HG03280 (cell line): Measurements from ENCODE around the gene CHRM4.

Experiments used
- ATAC-seq: cut with Tn5 transposase; IDR thresholded peaks from one replicate; pipeline ENCODE4 v1.9.1; 2021; ENCODE audit warnings: mild to moderate bottlenecking, moderate library complexity; ENCODE audit not compliant: unreplicated experiment

Gene CHRM4

DNA sequence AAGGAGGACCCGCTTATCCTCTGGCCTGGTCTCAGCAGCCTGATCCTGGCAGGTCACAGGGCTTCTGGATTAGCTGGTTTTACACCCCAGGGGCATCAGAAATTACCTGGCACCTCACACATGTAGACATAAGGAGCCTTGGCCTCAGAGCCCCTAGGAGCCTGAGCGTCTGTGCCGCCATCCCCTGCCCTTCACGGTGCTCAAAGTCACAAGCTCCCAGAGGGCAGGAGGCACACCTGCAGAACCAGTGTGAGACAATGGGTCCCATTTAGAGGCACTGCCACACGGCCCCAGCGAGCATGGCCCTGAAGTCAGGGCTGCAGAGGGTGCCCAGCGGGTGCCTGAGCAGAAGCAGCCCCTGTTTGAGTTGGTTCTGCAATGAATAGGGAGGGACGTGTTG is 40.4 kb downstream of the CHRM4 start:
- no peak for ATAC-seq

DNA sequence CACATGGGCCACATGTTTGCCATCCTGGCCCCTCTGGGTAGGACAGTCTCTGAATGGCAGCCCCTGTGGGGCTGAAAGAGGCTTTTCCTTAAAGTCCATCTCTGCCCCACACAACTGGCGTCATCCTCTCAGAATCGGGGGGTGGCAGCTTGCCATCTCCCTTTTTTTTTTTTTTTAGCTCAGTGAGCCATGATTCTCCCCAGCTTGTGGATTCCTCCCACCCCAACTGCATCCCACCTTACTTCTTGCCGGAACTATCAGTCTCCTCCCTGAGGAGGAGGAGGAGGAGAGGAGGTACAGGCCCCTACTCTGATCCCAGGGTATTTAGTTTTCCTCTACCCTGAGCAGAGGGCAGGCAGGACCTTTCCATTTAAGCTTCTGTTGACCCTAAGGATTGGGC is 40.9 kb downstream of the CHRM4 start:
- ATAC-seq, result no peak

DNA sequence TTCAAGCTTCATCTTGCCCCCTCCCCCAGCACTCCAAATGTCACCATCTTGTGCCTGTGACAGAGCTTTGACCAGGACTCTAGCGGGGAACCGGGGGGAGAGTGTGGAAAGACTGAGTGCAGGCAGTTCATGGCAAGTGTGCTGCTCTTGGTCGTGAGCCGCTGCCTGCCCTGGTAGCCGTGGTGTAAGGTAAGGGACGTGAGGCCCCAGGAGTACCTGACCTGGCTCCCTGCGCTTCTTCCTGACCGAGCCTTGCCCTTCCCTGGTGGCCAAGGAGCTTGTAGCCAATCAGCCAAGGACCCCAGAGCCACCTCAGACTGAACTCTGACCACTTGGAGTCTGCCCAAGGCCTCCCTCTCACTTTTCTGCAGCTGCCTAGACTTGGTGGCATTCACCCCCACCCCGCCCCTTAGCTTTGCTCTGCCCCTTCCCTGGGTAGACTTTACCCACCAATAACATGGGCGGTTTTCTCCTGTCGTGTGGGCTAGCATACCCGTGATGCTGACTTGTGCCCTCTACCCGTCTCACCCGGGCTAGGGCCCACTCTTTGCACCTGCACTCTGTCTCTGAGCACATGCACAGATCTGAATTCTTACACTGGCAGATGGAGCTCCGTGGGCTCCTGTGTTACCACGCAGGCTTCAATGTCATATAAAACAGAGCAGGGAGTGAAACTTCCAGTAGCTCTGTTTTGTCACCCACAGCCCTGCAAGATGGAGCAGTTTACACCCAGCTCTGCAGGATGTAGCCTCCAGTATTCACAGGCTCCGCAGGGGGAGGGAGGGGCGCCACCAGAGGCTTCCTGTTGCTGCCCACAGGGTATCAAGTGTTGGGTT is 42.8 kb downstream of the CHRM4 start:
- no peak for ATAC-seq

DNA sequence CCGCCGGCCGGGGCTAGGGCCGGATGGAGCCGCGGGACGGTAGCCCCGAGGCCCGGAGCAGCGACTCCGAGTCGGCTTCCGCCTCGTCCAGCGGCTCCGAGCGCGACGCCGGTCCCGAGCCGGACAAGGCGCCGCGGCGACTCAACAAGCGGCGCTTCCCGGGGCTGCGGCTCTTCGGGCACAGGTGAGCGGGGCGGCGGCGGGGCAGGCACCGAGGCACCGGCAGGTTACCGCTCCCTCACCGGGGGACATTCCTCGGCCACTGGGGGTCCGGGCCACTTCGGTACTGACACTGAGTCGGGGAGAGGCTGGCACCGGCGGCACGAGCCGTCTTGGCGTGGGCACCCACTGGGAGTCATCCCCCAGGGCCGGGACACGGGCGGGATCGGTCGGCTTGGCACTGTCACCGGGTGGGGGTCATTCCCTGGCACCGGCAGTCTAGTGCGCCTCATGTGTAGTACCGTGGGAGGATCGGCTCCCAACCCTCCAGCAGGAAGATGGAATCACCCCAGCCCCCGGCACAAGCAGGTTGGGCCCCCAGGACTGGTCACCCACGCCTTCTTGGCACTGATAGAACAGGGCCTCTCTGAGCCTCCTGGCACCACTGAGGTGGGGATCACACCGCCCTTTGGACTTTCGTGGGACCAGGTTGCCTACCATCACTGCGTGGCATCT is 43.8 kb downstream of the CHRM4 start:
- ATAC-seq, result no peak

DNA sequence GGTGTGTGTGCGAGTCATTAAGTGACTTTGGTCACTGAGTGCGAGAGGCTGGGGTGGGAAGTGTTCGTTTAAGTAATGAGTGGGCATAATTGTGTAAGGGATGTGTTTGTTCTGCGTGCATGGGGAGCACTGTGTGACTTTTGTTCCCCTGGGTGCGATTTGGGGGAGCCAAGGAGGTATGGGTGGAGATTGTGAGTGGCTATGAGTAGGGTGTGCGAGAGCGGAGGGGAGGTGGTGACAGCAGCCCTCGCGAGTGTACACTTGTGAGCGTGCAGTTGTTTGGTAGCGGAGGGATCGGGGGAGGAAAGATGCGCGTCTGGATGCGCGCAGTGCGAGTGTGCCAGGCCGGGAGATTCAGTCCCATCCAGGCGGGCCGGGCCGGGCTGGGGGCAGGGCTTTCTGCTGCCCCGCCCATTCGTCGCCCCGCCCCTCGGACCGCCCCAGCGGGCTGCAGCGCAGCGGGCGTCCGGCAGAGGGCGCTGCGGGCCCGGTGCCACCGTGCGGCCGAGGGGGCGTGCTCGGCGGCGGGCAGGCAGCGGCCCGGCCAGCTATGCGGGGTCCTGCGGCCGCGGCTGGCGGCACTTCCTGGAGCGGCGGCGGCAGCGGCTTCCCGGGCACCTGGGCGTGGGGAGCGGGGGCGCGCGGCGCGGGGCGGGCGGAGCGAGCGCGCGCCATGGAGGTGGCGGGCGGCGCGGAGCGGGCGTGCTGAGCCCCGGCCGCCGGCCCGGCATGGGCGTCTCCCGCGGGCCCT is 44.5 kb downstream of the CHRM4 start, which contains the start of gene DGKZ:
DGKZ (plus strand) TSS at position 578 of the 751 bp plus-strand sequence. CDS start 197 bp downstream, outside the sequence.
- ATAC-seq, result peak; percentile 72

DNA sequence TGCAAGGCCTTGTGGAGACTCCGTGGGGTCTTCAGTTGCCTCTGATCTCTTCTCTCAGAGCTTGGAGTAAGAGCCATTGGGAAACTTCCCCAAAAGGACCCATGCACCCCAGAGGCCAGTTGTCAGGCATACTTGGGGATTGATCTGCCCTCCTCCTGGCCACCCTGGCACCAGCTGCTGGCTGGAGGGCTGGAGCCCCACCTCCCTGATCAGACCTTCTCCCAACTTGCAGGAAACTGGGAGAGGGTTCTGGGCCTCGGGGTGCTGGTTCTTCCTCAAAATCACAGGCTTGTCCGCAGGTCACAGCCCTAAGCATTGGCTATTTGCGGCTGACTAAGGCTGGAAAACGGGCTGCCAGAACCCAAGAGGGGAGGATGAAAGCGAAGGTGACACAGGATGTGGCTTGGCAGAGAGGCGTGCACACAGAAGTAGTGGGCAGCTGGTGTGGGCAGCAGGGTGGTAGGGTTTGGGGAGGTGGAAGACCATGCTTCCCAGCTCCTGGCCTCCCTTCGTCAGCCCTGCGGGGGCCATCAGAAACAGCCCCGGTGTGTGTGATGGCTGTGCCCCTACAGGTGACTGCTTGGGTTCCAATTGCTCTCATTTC is 45.6 kb downstream of the CHRM4 start:
- no peak for ATAC-seq

DNA sequence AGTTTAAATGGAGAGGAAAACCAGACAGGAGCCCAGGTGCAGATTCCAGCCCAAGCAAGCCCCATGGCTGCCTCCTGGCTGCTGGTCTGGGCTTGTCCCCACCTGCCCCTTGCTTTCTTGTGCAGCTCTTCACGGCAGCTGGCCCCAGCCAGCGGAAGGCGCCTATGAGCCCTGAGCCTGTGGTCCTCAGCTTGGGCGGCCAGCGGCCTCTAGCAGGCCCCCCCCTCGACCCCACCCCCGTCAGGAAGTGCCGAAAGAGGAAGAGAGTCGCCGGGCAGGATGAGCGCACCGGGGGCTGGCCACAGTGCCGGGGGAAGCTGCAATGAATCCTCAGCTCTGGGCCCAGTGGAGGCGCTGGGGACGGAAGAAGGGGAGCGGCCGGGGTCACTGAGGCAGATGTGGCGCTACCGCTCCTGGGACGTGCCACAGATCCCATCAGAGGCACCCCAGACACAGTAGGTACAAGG is 46.4 kb downstream of the CHRM4 start:
- ATAC-seq, result no peak

DNA sequence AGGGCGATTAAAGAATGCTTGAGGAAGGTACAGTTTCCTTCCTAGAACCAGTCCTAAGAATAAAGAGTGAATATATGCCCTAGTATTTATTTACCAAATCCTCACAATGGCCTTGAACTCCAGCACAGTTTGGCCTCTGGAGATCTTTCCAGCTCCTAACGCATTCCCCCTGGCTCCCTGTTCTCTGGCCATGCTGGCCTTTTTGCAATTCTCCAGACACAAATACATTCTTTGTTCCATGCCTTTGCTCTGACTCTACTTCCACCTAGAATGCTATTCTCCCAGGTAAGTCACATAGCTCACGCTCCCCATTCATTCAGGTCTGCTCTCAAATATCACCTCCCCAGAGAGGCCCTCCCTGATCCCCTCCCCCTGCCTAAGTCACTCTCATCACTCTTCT is 48.1 kb downstream of the CHRM4 start:
- ATAC-seq, result no peak

DNA sequence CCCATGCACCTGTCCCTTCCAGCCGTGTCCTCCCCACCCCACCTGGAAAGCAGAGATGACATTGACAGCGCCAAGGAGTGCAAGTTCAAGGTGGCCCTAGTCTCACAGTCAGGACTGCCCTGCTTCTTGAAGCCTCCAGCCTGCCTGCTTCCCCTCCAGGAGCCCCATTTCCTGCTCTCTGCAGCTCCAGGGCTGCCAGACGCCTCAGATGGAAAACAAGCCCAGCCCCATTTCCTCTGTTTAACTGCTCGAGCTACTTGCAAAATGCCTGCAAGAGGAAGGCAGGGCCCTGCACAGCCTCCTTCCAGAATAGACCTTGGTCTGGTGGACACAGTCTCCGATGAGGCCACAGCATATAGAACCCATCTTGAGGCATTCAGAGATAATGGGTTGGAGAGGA is 49.3 kb downstream of the CHRM4 start:
- no peak for ATAC-seq

DNA sequence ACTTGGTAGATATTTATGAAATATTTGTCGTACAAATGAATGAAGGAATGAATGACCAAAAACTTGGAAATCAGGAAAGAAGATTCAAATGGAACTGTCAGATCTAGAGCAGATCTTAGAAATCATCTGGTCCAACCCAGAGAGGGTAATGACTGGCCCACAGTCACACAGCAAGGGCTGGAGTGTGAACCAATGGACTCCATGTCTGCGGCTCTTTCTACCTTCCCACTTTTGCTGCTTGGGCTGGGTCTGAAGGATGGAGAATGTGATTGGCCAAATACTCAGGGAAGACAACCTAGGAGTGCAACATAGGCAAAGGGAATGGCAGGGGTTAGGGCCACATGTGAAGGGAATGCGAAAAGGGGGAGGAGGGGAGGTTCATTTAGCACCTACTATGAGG is 50.1 kb downstream of the CHRM4 start:
- ATAC-seq, result no peak

DNA sequence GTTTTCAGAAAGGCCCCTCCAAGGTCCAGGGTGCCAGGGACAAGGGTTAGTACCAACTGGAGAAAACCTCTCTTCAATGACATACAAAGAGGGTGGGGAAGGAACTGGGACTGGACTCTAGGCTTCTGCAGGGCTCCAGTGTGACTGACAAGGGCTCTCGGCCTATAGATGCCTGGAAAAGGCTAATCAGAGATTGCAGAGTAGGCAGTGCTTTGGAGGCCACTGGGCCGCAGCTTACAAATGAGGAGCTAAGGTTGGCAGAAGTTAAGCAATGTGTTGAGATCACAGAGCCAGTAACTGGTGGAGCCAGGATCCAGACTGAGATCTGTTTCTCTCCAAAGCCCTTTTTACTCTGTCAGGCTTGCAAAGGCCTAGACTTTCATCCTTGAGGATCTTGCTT is 51.8 kb downstream of the CHRM4 start:
- ATAC-seq, result no peak

DNA sequence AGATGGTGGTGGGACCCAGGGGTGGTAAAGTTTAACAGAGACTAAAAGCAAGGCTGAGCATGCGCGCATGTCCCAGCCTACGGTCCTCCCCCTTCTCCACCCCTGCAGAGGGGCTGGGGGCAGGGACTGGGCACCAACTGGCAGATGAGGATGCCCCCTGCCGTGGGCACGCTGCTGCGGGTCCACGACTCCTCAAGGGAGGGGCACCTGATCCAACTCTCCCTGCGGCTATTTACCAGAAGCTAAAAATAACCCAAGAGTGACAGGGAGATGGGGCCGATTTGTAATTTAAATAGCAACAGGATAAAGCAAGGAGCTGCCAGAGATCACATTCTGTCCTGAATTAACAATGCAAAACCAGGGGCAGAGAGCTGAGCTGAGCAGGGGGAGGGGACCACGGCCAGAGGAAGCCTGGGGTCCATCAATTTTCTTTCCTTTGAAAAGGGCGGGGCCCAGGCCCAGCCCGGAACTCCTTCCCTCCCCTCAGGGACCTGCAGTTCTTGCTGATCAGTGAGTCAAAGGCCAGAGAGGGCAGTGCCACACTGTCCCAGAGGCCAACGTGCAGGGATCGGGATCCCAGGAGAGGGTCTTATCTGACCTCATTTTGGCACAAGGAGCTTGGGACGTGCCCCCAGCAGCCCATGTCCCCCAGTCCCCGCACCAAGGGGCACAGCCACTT is 52.4 kb downstream of the CHRM4 start:
- ATAC-seq, result no peak

DNA sequence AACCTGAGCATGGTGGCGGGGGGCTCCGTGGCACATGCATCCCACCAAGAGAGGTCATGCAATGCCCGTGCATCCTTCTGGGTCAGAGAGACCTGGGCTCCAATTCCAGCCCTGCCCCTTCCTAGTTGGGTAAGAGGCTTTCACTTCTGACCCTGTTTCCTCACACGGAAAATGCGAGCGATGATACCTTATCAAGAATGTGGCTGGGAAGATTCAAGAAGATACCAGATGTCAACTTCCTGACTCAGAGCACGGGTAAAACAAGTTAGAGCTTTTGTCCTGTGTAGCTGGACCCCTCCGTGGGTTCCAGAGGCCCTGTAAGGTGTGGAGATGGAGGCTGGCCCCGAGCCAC is 53.0 kb downstream of the CHRM4 start:
- ATAC-seq, result no peak

DNA sequence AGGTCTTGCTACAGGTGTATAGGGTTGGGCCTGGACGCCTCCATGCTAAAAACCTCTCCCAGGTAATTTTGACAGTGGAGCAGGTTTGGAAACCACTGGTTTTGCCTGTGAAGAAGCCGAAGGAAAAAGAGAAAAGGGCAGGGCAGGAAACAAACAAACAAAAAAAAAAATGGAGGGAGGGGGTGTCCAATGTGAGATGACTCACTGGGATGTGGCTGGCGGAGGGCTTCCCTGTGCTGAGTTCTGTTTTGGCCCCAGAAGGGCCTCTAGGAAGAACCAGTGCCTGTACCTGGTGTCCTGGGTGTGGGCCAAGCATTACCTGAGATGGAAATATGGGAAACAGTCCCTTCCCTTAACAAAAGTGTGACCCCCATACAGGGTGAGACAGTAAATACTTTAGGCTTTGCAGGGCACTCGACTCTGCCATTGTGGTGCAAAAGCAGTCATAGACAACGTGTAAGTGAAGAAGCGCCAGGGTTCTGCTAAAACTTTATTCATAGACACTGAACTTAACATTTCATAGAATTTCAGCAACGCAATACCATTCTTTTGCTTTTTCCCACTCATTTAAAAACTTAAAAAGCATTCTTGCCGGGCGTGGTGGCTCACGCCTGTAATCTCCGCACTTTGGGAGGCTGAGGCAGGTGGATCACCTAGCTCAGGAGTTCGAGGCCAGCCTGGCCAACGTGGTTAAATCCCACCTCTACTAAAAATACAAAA is 53.8 kb downstream of the CHRM4 start:
- no peak for ATAC-seq

DNA sequence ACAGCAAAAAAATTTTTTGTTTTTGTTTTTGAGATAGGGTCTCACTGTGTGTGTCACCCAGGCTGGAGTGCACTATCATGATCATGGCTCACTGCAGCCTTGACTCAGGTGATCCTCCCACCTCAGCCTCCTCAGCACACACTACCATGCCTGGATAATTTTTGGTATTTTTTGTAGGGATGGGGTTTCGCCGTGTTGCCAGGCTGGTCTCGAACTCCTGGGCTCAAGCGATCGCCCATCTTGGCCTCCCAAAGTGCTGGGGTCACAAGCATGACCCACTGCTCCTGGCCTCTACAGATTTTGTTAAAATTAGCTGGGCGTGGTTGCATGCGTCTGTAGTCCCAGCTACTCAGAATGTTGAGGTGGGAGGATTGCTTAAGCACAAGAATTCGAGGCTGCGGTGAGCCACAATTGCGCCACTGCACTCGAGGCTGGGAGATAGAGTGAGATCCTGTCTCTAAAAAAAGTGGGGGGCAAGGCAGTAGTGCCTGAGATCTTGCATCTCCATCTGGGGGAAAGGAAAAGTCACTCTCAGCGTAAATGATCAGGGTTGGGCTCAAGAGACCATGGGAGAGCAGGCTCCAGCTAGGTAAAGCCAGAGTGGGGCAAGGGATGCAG is 54.9 kb downstream of the CHRM4 start:
- no peak for ATAC-seq

DNA sequence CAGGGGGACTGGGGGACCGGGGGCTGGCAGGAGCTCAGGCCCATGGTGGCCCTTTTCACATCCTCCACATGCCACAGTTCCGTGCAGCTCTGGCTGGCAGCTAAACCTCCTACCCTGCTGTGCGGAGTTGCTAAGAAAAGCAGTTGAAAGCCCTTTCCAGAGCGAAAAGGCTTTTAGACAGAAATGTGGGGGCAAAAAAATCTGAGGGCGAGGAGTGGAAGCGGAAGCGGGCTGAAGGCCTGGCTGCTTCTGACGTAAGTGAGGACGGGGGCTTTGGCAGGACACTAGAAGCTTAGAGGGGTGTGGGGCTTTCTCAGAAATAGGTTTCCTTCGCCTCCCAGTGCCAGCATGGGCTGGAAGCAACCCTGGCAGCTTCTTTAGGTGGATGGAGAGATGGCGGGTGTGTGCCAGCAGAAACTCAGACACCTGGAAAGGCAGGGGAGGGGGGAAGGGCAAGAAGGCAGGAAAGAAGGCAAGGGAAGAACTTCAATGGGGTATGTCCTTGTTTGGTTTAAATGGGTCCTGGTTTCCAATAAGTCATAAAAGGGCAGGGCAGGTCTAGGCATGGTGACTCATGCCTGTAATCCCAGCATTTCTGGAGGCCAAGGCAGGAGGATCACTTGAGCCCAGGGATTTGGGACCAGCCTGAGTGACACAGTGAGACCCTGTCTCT is 55.5 kb downstream of the CHRM4 start:
- ATAC-seq, result no peak

DNA sequence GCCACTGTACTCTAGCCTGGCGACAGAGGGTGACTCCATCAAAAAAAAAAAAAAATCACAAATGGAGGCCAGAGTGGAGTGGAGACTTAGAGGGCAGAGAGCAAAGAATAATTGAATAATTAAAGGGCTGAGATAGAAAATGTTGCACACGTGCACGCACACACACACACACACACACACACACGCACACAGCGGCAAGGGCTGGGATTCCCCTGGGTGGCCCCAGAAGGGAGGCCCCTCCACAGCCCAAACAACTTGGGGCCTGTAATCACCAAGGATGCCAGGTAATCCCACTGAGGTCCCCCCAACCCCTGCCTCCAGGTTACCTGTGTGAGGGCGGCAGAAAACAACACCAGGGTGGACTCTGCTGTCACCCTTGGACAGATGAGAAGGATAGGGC is 56.3 kb downstream of the CHRM4 start:
- ATAC-seq, result no peak

DNA sequence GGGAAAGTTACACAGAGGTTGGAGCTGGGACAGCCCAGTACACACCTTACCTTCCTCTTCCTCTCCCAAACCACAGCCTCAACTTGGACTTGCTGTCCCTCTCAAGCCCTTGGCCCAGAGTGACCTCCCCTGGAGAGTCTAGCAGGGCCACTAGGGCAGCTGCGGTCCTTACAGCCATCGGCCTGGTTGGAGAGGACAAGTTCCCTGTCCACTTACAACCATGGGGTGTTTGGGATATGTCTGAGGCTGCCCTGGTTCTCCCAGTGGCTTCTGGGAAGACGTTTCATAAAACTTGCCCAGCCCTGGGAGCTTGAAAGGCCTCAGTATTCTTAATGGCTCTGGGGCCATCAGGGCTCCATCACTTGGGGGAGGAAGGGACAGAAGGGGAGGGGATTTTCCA is 57.4 kb downstream of the CHRM4 start:
- no peak for ATAC-seq
